Airway epithelial cell (primary cell): Measurements from ENCODE around the gene ZNF230. TPM values are rescaled to one million over a fixed set of nuclear protein-coding genes. Genes with fewer than 3 reads are reported as not detected.

Experiments
- total RNA-seq: library from RNA; depleted of rRNA; stranded (reverse); fragments of >200 nt; gene quantifications from 2 replicates; pipeline ENCODE4 v1.2.3, GENCODE V29; 2015

ZNF230 gene
- 1.3 and 1.4 TPM in 2 replicates for total RNA-seq

GRCh38 chr19:44002566-44003460 is at the start of gene ZNF230:
Gene ZNF230 (plus strand): TSS chr19:44002957. CDS start chr19:44007079, 4,122 bp downstream.

GRCh38 chr19:43983912-43984686 is 18.7 kb upstream of the ZNF230 start, which contains the start of gene ZNF155:
Gene ZNF155 (plus strand): TSS chr19:43984188. CDS start chr19:43988544, 4,356 bp downstream.

GRCh38 chr19:44025217-44025936 is 22.6 kb downstream of the ZNF230 start, which contains the start of gene ZNF222:
Gene ZNF222 (plus strand): TSS chr19:44025379. CDS start chr19:44025437, 58 bp downstream.

GRCh38 chr19:44051650-44052402 is 49.1 kb downstream of the ZNF230 start, which contains the start of gene ZNF223:
Gene ZNF223 (plus strand): TSS chr19:44052036. CDS start chr19:44055177, 3,141 bp downstream.

Other genes starting within 250 kb of the ZNF230 start
- 11.8 and 13.7 TPM in 2 replicates for gene SMG9, start 248.0 kb upstream of the ZNF230 start, total RNA-seq
- 11.5 and 12.9 TPM in 2 replicates for gene KCNN4, start 222.0 kb upstream of the ZNF230 start, total RNA-seq
- 3.1 and 6.5 TPM in 2 replicates for gene LYPD5, start 200.5 kb upstream of the ZNF230 start, total RNA-seq
- 2.0 and 4.7 TPM in 2 replicates for gene ZNF283, start 175.6 kb upstream of the ZNF230 start, total RNA-seq
- 0.92 and 0.93 TPM in 2 replicates for gene ZNF404, start 119.0 kb upstream of the ZNF230 start, total RNA-seq
- 2.7 and 5.4 TPM in 2 replicates for gene ZNF45, start 67.7 kb upstream of the ZNF230 start, total RNA-seq
- 0.79 and 1.8 TPM in 2 replicates for gene ZNF221, start 51.7 kb upstream of the ZNF230 start, total RNA-seq
- gene ZNF155, start 18.8 kb upstream of the ZNF230 start, total RNA-seq: 2.8 and 4.7 TPM in 2 replicates
- 1.3 and 4.5 TPM in 2 replicates for gene ZNF222, start 22.4 kb downstream of the ZNF230 start, total RNA-seq
- 1.9 and 2.9 TPM in 2 replicates for gene ZNF223, start 49.1 kb downstream of the ZNF230 start, total RNA-seq
- 1.6 and 1.7 TPM in 2 replicates for gene ZNF284, start 69.2 kb downstream of the ZNF230 start, total RNA-seq
- gene ZNF224, start 91.4 kb downstream of the ZNF230 start, total RNA-seq: 6.1 and 11.7 TPM in 2 replicates
- 1.1 and 1.7 TPM in 2 replicates for gene ZNF225, start 110.4 kb downstream of the ZNF230 start, total RNA-seq
- gene ZNF234, start 138.6 kb downstream of the ZNF230 start, total RNA-seq: 3.3 and 3.6 TPM in 2 replicates
- 4.9 and 9.3 TPM in 2 replicates for gene ZNF226, start 162.1 kb downstream of the ZNF230 start, total RNA-seq
- gene ZNF227, start 209.6 kb downstream of the ZNF230 start, total RNA-seq: 3.1 and 4.9 TPM in 2 replicates